ENCODE measurements around the gene ITSN1. TPM values are rescaled to one million over a fixed set of nuclear protein-coding genes. Genes with fewer than 3 reads are reported as not detected.

The ITSN1 gene
- total RNA-seq, 1 donor from 2014 or later = 116 TPM

GRCh38 chr21:33660406-33660805 lies 18.1 kb downstream of the ITSN1 start:
- Mint-ChIP-seq H3K27me3 (no peaks in the 10 kb centered on the region), H3K4me3 (ENCODE audit: low read depth) (no peak overlapping the region), H3K27ac (no peak overlapping the region), H3K9me3 (ENCODE audit: low read depth) (peaks cover 8% of the 10 kb centered on the region), H3K4me1 (ENCODE audit: low read depth) (peaks cover 22% of the 10 kb centered on the region), H3K36me3 (ENCODE audit: insufficient read depth) (peaks cover 18% of the 10 kb centered on the region)
- no peak for DNase-seq (ENCODE audit: low spot score, unreplicated experiment)
- no peak for TF ChIP-seq CTCF (IDR thresholded peaks at IDR 0.05; ENCODE audit: unreplicated experiment)

GRCh38 chr21:33661146-33661545 lies 18.8 kb downstream of the ITSN1 start:
- Mint-ChIP-seq H3K4me1 (ENCODE audit: low read depth) (peaks cover 16% of the 10 kb centered on the region), H3K4me3 (ENCODE audit: low read depth) (no peak overlapping the region), H3K27ac (no peak overlapping the region), H3K9me3 (ENCODE audit: low read depth) (peaks cover 8% of the 10 kb centered on the region), H3K36me3 (ENCODE audit: insufficient read depth) (peaks cover 14% of the 10 kb centered on the region), H3K27me3 (no peaks in the 10 kb centered on the region)
- TF ChIP-seq CTCF (IDR thresholded peaks at IDR 0.05; ENCODE audit: unreplicated experiment) = no peak
- DNase-seq (ENCODE audit: low spot score, unreplicated experiment) = no peak

- TF ChIP-seq CTCF (IDR thresholded peaks at IDR 0.05; ENCODE audit: unreplicated experiment) = no peak
- Mint-ChIP-seq H3K27me3 (no peaks in the 10 kb centered on the region), H3K27ac (peak overlapping the region; percentile 47), H3K4me1 (ENCODE audit: low read depth) (peaks cover 15% of the 10 kb centered on the region), H3K9me3 (ENCODE audit: low read depth) (peaks cover 8% of the 10 kb centered on the region), H3K4me3 (ENCODE audit: low read depth) (no peak overlapping the region), H3K36me3 (ENCODE audit: insufficient read depth) (peaks cover 13% of the 10 kb centered on the region)
- DNase-seq (ENCODE audit: low spot score, unreplicated experiment) = no peak
These were observed 19.7 kb downstream of the ITSN1 start for GRCh38 chr21:33662046-33662445.

- peaks cover 8% of the 10 kb centered on the region for H3K9me3 Mint-ChIP-seq (ENCODE audit: low read depth)
- peaks cover 9% of the 10 kb centered on the region for H3K36me3 Mint-ChIP-seq (ENCODE audit: insufficient read depth)
- H3K4me3 Mint-ChIP-seq (ENCODE audit: low read depth) = no peak overlapping the region
- no peak for TF ChIP-seq CTCF (IDR thresholded peaks at IDR 0.05; ENCODE audit: unreplicated experiment)
- peaks cover 16% of the 10 kb centered on the region for H3K4me1 Mint-ChIP-seq (ENCODE audit: low read depth)
- H3K27me3 Mint-ChIP-seq = no peaks in the 10 kb centered on the region
- peak overlapping the region; percentile 41 for H3K27ac Mint-ChIP-seq
- DNase-seq (ENCODE audit: low spot score, unreplicated experiment) = no peak
These were observed 20.9 kb downstream of the ITSN1 start for GRCh38 chr21:33663241-33663640.

GRCh38 chr21:33664135-33664534 lies 21.8 kb downstream of the ITSN1 start:
- TF ChIP-seq CTCF (IDR thresholded peaks at IDR 0.05; ENCODE audit: unreplicated experiment) = no peak
- peaks cover 11% of the 10 kb centered on the region for H3K4me1 Mint-ChIP-seq (ENCODE audit: low read depth)
- DNase-seq (ENCODE audit: low spot score, unreplicated experiment) = no peak
- H3K36me3 Mint-ChIP-seq (ENCODE audit: insufficient read depth) = peaks cover 9% of the 10 kb centered on the region
- H3K4me3 Mint-ChIP-seq (ENCODE audit: low read depth) = no peak overlapping the region
- H3K9me3 Mint-ChIP-seq (ENCODE audit: low read depth) = peaks cover 8% of the 10 kb centered on the region
- no peaks in the 10 kb centered on the region for H3K27me3 Mint-ChIP-seq
- no peak overlapping the region for H3K27ac Mint-ChIP-seq
